HepG2 (cell line): ENCODE measurements around the gene FAM78A. TPM values are rescaled to one million over a fixed set of nuclear protein-coding genes. Genes with fewer than 3 reads are reported as not detected.

Source experiments
- ATAC-seq: fragments of 200-7000 bp; cut with Tn5 transposase; 3 replicates; pipeline ENCODE4 v1.9.1; 2020; ENCODE audit warnings: mild to moderate bottlenecking, moderate library complexity
- BruUV-seq: library from RNA; stranded (reverse); fragments of 400-500 nt; replicated peaks from 2 replicates; lab custom pipeline; 2021; lab: Mats Ljungman, UMichigan
- CTCF ChIA-PET: fragments of 300-600 bp; formaldehyde crosslinking; extraction: SDS; loops from one replicate; lab custom pipeline; 2021; ENCODE audit warnings: low total read pairs, inconsistent platforms, low intra/inter-chr PET ratio; lab: Yijun Ruan, JAX
- POLR2A ChIA-PET: fragments of 350-600 bp; sonication (Branson Sonifier 250); formaldehyde crosslinking; loops from one replicate; lab custom pipeline; 2020; ENCODE audit warnings: antibody characterized with exemption, inconsistent platforms; lab: Yijun Ruan, JAX
- DNase-seq: peaks from one replicate; pipeline ENCODE4 v3.0.0-alpha.2; 2015; ENCODE audit warnings: low spot score
- FAIRE-seq: peaks from 3 replicates; lab custom pipeline; 2011; peaks lifted over from hg19 to GRCh38; lab: Jason Lieb, UNC
- H2AFZ ChIP-seq: one replicate; pipeline ENCODE4 v1.6.1; 2011; ENCODE audit warnings: low read length, inconsistent platforms
- H3K27ac ChIP-seq: fragments of 300-600 bp; 3 replicates; pipeline ENCODE4 v1.8.0; 2011; ENCODE audit warnings: mixed run types, mild to moderate bottlenecking, mixed read lengths, low read length, inconsistent platforms; ENCODE audit not compliant: insufficient read depth; ENCODE audit errors: extremely low read length
- H3K27me3 ChIP-seq, 2 experiments: fragments of 200-600 bp in 1 of 2; 2 replicates in 1 of 2; 3 replicates in 1 of 2; pipeline versions ENCODE4 v1.6.0 to v1.8.0; 2011; ENCODE audit warnings: low read length in 2 of 2, mild to moderate bottlenecking in 2 of 2, moderate library complexity in 2 of 2, inconsistent platforms in 1 of 2; ENCODE audit not compliant: insufficient read depth in 2 of 2, control insufficient read depth in 1 of 2
- H3K36me3 ChIP-seq, 2 experiments: fragments of 200-600 bp in 1 of 2; replicated peaks in 1 of 2; 2 replicates in 1 of 2; 3 replicates in 1 of 2; pipeline versions ENCODE4 v1.5.1 to v1.8.0; 2011; ENCODE audit warnings: low read length in 2 of 2, inconsistent platforms in 1 of 2; ENCODE audit not compliant: insufficient read depth in 2 of 2, control insufficient read depth in 1 of 2
- H3K4me1 ChIP-seq: 2 replicates; pipeline ENCODE4 v1.5.1; 2012; ENCODE audit warnings: low read length, inconsistent platforms; ENCODE audit not compliant: insufficient read depth
- H3K4me2 ChIP-seq: 2 replicates; pipeline ENCODE4 v1.6.0; 2011; ENCODE audit warnings: low read depth, low read length, inconsistent platforms
- H3K4me3 ChIP-seq, 3 experiments: fragments of 200-600 bp in 1 of 3; sonication (generic), shearing (Covaris generic) in 1 of 3; replicated peaks in 1 of 3; 2 replicates each; pipeline ENCODE4 v1.5.1; 2011 to 2016; ENCODE audit warnings: low read length in 3 of 3, inconsistent platforms in 2 of 3, low read depth in 2 of 3, mild to moderate bottlenecking in 2 of 3, control low read depth in 1 of 3, mixed read lengths in 1 of 3; ENCODE audit not compliant: insufficient read depth in 1 of 3
- H3K79me2 ChIP-seq: one replicate; pipeline ENCODE4 v1.6.1; 2011; ENCODE audit warnings: low read length, inconsistent platforms; ENCODE audit not compliant: insufficient read depth
- H3K9ac ChIP-seq: 2 replicates; pipeline ENCODE4 v1.6.0; 2011; ENCODE audit warnings: mild to moderate bottlenecking, low read depth, low read length, inconsistent platforms; ENCODE audit not compliant: insufficient read depth
- H3K9me3 ChIP-seq: 2 replicates; pipeline ENCODE4 v1.5.1; 2012; ENCODE audit warnings: mild to moderate bottlenecking, low read length
- H4K20me1 ChIP-seq: 2 replicates; pipeline ENCODE4 v1.6.0; 2011; ENCODE audit warnings: inconsistent platforms, mild to moderate bottlenecking, low read length, moderate library complexity; ENCODE audit not compliant: insufficient read depth
- ELF4 ChIP-seq: sonication (generic); formaldehyde crosslinking; IDR thresholded peaks from 2 replicates; pipeline ENCODE4 v1.5.0; 2020; ENCODE audit warnings: missing genetic modification reagents, mild to moderate bottlenecking, moderate library complexity, borderline replicate concordance
- FOXK1 ChIP-seq: sonication (generic); formaldehyde crosslinking; IDR thresholded peaks from 2 replicates; pipeline ENCODE4 v1.4.0; 2020; ENCODE audit warnings: low read depth, missing genetic modification reagents, borderline replicate concordance
- HMG20B ChIP-seq: conservative IDR thresholded peaks from 2 replicates; pipeline ENCODE4 v1.6.1; 2016; ENCODE audit warnings: missing genetic modification reagents, missing compliant biosample characterization
- KLF11 ChIP-seq: IDR thresholded peaks from 2 replicates; pipeline ENCODE4 v1.6.1; 2016; ENCODE audit warnings: missing compliant biosample characterization
- KLF12 ChIP-seq: sonication (generic); formaldehyde crosslinking; IDR thresholded peaks from 2 replicates; pipeline ENCODE4 v1.4.0; 2020; ENCODE audit warnings: missing genetic modification reagents, borderline replicate concordance
- MED8 ChIP-seq: sonication (generic); formaldehyde crosslinking; IDR thresholded peaks from 2 replicates; pipeline ENCODE4 v1.8.1; 2023; ENCODE audit warnings: mild to moderate bottlenecking, missing genetic modification reagents; ENCODE audit not compliant: insufficient replicate concordance
- NCOA2 ChIP-seq: sonication (generic); formaldehyde crosslinking; IDR thresholded peaks from 2 replicates; pipeline ENCODE4 v1.8.0; 2022; ENCODE audit warnings: inconsistent platforms
- RELA ChIP-seq: sonication (generic); formaldehyde crosslinking; IDR thresholded peaks from 2 replicates; pipeline ENCODE4 v1.4.0; 2020; ENCODE audit warnings: missing genetic modification reagents
- REXO4 ChIP-seq: sonication (generic); formaldehyde crosslinking; IDR thresholded peaks from 2 replicates; pipeline ENCODE4 v1.8.0; 2022; ENCODE audit warnings: missing genetic modification reagents, mild to moderate bottlenecking, borderline replicate concordance
- SOX13 ChIP-seq, 3 experiments: fragments of 450-650 bp in 1 of 3; sonication (generic) in 1 of 3; formaldehyde crosslinking in 1 of 3; IDR thresholded peaks in 2 of 3; conservative IDR thresholded peaks in 1 of 3; 2 replicates each; pipeline versions ENCODE4 v1.5.0 to v1.6.1; 2016 to 2020; ENCODE audit warnings: antibody characterized with exemption in 1 of 3, mild to moderate bottlenecking in 1 of 3, missing compliant biosample characterization in 1 of 3, missing genetic modification reagents in 1 of 3, moderate library complexity in 1 of 3
- TBX2 ChIP-seq: sonication (generic); formaldehyde crosslinking; IDR thresholded peaks from 2 replicates; pipeline ENCODE4 v1.5.0; 2020; ENCODE audit warnings: missing genetic modification reagents, mild to moderate bottlenecking, borderline replicate concordance
- ZBTB1 ChIP-seq: sonication (generic); formaldehyde crosslinking; IDR thresholded peaks from 2 replicates; pipeline ENCODE4 v1.4.0; 2020; ENCODE audit warnings: missing genetic modification reagents, borderline replicate concordance
- ZNF101 ChIP-seq: sonication (generic); formaldehyde crosslinking; IDR thresholded peaks from 2 replicates; pipeline ENCODE4 v1.4.0; 2020; ENCODE audit warnings: mild to moderate bottlenecking, low read depth, missing genetic modification reagents, borderline replicate concordance
- ZNF331 ChIP-seq: sonication (generic); formaldehyde crosslinking; IDR thresholded peaks from 2 replicates; pipeline ENCODE4 v1.4.0; 2020; ENCODE audit warnings: missing genetic modification reagents
- ZNF792 ChIP-seq: IDR thresholded peaks from 2 replicates; pipeline ENCODE4 v1.6.1; 2016
- WGBS: methylation state at CpG from one replicate; pipeline ENCODE4 v1.1.6; 2017; ENCODE audit warnings: low lambda C conversion rate; 5-methylcytosine and 5-hydroxymethylcytosine counted together
- in situ Hi-C: cut with HindIII; loops from 2 replicates; pipeline ENCODE4 v1.10.0; 2017; ENCODE audit warnings: low pct_unique_long_range_greater_than_20kb; ENCODE audit not compliant: extremely low pct_ligation_motif_present
- intact Hi-C: fragments of 100-400 bp; cut with micrococcal nuclease; formaldehyde crosslinking; loops from one replicate; pipeline ENCODE4 v1.10.0; 2022; ENCODE audit not compliant: unreplicated experiment
- polyA plus RNA-seq, 8 experiments: library from polyadenylated mRNA; depleted of rRNA in 3 of 8; stranded (reverse) in 7 of 8; unstranded in 1 of 8; fragments of >200 nt; fragmentation: Illumina TruSeq in 4 of 8; extraction: Trizol in 4 of 8; gene quantifications; 2 replicates each; pipeline versions ENCODE4 v1.2.1 to v1.2.3, GENCODE V29; 2011 to 2016; ENCODE audit warnings: low read depth in 4 of 8, missing spikeins in 1 of 8, mixed read lengths in 1 of 8; ENCODE audit not compliant: insufficient read depth in 1 of 8
- total RNA-seq, 5 experiments: library from RNA; depleted of rRNA; stranded (reverse); fragments of >200 nt; fragmentation: Illumina TruSeq; extraction: Trizol; gene quantifications; 2 replicates each; pipeline ENCODE4 v1.2.3, GENCODE V29; 2016; ENCODE audit warnings: low read depth in 1 of 5
- TF ChIP-seq, protein P1 (sequence below): sonication (generic); formaldehyde crosslinking; IDR thresholded peaks from 2 replicates; pipeline ENCODE4 v1.8.0; 2022; ENCODE audit warnings: mild to moderate bottlenecking, missing genetic modification reagents, moderate library complexity
- TF ChIP-seq, protein P2 (sequence below): sonication (generic); formaldehyde crosslinking; IDR thresholded peaks from 2 replicates; pipeline ENCODE4 v1.5.1; 2020; ENCODE audit warnings: mild to moderate bottlenecking, moderate library complexity, missing genetic modification reagents
- TF ChIP-seq, protein P3 (sequence below): IDR thresholded peaks from 2 replicates; pipeline ENCODE4 v1.6.1; 2016; ENCODE audit warnings: missing compliant biosample characterization, missing genetic modification reagents, borderline replicate concordance

Gene FAM78A
- total and polyA plus RNA-seq, 2 of the 13 experiments (the other 11 are each of a cell fraction or from before 2014, with no cell fraction given) = 0.18 to 0.62 TPM

DNA sequence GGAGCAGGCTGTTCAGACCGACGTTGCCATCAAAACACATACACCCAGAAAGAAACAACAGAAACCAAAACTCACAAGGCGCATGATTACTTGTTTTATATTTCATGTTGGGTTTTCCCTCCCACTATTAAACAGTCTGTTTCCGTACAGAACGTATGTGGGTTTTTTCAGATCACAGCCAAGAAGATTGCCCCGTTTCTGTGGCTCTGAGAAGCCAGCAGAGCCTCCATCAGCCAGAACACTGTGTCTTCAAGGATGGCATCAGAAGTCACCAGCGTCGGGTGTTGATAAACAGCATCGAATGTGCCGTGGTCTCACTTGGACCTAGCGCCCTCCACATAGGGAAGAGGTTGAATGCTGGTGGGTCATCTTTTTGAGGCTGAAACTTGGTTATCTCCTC is 42.8 kb downstream of the FAM78A start (continued):
- TF ChIP-seq, protein P1, sequence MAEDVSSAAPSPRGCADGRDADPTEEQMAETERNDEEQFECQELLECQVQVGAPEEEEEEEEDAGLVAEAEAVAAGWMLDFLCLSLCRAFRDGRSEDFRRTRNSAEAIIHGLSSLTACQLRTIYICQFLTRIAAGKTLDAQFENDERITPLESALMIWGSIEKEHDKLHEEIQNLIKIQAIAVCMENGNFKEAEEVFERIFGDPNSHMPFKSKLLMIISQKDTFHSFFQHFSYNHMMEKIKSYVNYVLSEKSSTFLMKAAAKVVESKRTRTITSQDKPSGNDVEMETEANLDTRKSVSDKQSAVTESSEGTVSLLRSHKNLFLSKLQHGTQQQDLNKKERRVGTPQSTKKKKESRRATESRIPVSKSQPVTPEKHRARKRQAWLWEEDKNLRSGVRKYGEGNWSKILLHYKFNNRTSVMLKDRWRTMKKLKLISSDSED (CRISPR knock-in tag) = no peak
- TF ChIP-seq ELF4 (CRISPR knock-in tag) (no peak), TBX2 (no peak), NCOA2 (CRISPR knock-in tag) (no peak)

DNA sequence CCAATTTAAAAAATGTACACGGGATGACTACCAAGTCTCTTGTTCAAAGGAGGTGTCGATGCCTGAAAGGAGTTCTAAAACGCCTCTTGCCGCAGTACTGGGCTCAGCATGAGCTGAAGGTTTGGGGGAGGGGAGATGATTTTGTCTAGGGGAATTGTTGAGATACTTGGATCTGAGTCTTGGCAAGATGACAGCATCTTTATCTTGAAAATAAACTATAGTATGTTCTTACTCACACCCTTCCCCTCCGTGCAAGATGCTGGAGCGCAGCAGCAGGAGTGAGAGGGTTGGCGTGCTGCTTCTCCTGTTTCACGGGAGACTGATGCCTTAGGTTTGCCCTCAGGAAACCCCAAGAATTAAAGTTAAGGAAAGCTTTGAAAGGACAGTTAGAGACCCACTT is 47.3 kb downstream of the FAM78A start:
- TF ChIP-seq SOX13 (IDR thresholded peaks at IDR 0.05) (no peak), SOX13 (CRISPR knock-in tag; conservative IDR thresholded peaks at IDR 0.05 in 1 of 2, IDR thresholded peaks at IDR 0.05 in 1 of 2) (no peak), KLF12 (no peak), RELA (CRISPR knock-in tag) (no peak), MED8 (CRISPR knock-in tag) (no peak), HMG20B (CRISPR knock-in tag) (no peak), FOXK1 (CRISPR knock-in tag) (no peak), ZNF101 (CRISPR knock-in tag) (no peak), ZNF331 (CRISPR knock-in tag) (no peak), KLF11 (no peak), ZBTB1 (CRISPR knock-in tag) (no peak), ZNF792 (CRISPR knock-in tag) (no peak), REXO4 (no peak)
- TF ChIP-seq, protein P2, sequence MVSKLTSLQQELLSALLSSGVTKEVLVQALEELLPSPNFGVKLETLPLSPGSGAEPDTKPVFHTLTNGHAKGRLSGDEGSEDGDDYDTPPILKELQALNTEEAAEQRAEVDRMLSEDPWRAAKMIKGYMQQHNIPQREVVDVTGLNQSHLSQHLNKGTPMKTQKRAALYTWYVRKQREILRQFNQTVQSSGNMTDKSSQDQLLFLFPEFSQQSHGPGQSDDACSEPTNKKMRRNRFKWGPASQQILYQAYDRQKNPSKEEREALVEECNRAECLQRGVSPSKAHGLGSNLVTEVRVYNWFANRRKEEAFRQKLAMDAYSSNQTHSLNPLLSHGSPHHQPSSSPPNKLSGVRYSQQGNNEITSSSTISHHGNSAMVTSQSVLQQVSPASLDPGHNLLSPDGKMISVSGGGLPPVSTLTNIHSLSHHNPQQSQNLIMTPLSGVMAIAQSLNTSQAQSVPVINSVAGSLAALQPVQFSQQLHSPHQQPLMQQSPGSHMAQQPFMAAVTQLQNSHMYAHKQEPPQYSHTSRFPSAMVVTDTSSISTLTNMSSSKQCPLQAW (CRISPR knock-in tag) = no peak
- TF ChIP-seq, protein P3, sequence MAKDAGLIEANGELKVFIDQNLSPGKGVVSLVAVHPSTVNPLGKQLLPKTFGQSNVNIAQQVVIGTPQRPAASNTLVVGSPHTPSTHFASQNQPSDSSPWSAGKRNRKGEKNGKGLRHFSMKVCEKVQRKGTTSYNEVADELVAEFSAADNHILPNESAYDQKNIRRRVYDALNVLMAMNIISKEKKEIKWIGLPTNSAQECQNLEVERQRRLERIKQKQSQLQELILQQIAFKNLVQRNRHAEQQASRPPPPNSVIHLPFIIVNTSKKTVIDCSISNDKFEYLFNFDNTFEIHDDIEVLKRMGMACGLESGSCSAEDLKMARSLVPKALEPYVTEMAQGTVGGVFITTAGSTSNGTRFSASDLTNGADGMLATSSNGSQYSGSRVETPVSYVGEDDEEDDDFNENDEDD (CRISPR knock-in tag) = no peak
- TF ChIP-seq, all 625 proteins: peak for 0
- BruUV-seq = no TSS peak
- H3K9me3 ChIP-seq = no peaks in the 10 kb centered on the region
- no peaks in the 10 kb centered on the region for H3K27me3 ChIP-seq
- POLR2A ChIA-PET = no interaction called here
- no peak overlapping the region for H3K4me2 ChIP-seq
- no peak for DNase-seq
- in situ Hi-C loops (no loop called here), intact Hi-C loops (no loop called here)
- no peak overlapping the region for H3K4me3 ChIP-seq
- no peak overlapping the region for H3K9ac ChIP-seq
- no peaks in the 10 kb centered on the region for H3K4me1 ChIP-seq
- no peaks in the 10 kb centered on the region for H4K20me1 ChIP-seq
- H3K79me2 ChIP-seq = no peaks in the 10 kb centered on the region
- WGBS = 95% methylated on average over 8 of the region's 8 CpGs
- no peak for FAIRE-seq
- CTCF ChIA-PET = no interaction called here
- H2AFZ ChIP-seq = no peak overlapping the region
- no peak overlapping the region for H3K27ac ChIP-seq
- ATAC-seq = no peak
- H3K36me3 ChIP-seq = peaks cover 18 to 51% of the 10 kb centered on the region in 2 experiments
